T-helper 2 cell treated with Interferon-gamma antibody and Interleukin-4, amounts not matched to agents 5 μg/mL and 100 μg/mL, for 36 hours (primary cell): ENCODE measurements around the gene NCOR1.

ENCODE experiments used
- DNase-seq: peaks from one replicate; pipeline ENCODE4 v3.0.0; 2021; ENCODE audit warnings: low spot score
- H3K27ac Mint-ChIP-seq: one replicate; pipeline ENCODE4 v1.8.0; 2021; ENCODE audit warnings: mild to moderate bottlenecking, mixed read lengths
- H3K27me3 Mint-ChIP-seq: one replicate; pipeline ENCODE4 v1.8.0; 2021; ENCODE audit warnings: low read depth, mixed read lengths
- H3K36me3 Mint-ChIP-seq: one replicate; pipeline ENCODE4 v1.8.0; 2021; ENCODE audit warnings: low read depth, mixed read lengths
- H3K4me1 Mint-ChIP-seq: one replicate; pipeline ENCODE4 v1.8.0; 2021; ENCODE audit warnings: low read depth, mixed read lengths
- H3K4me3 Mint-ChIP-seq: one replicate; pipeline ENCODE4 v1.8.0; 2022; ENCODE audit warnings: mild to moderate bottlenecking, moderate library complexity, mixed read lengths
- H3K9me3 Mint-ChIP-seq: one replicate; pipeline ENCODE4 v1.8.0; 2021; ENCODE audit warnings: mixed read lengths

NCOR1 gene

GRCh38 chr17:16037636-16038035 lies 177.7 kb downstream of the NCOR1 start:
- Mint-ChIP-seq H3K4me3 (no peak overlapping the region), H3K27ac (peak overlapping the region; percentile 78), H3K9me3 (no peaks in the 10 kb centered on the region), H3K36me3 (peaks cover 68% of the 10 kb centered on the region), H3K4me1 (peaks cover 25% of the 10 kb centered on the region), H3K27me3 (no peaks in the 10 kb centered on the region)
- DNase-seq: no peak

- peaks cover 25% of the 10 kb centered on the region for H3K4me1 Mint-ChIP-seq
These were observed 179.1 kb downstream of the NCOR1 start for GRCh38 chr17:16036261-16036660.

GRCh38 chr17:16033729-16034349 lies 181.5 kb downstream of the NCOR1 start:
- H3K36me3 Mint-ChIP-seq: peaks cover 79% of the 10 kb centered on the region
- H3K27me3 Mint-ChIP-seq: no peaks in the 10 kb centered on the region
- no peak overlapping the region for H3K4me3 Mint-ChIP-seq
- H3K9me3 Mint-ChIP-seq: no peaks in the 10 kb centered on the region
- H3K4me1 Mint-ChIP-seq: peaks cover 25% of the 10 kb centered on the region
- no peak for DNase-seq
- peak overlapping the region; percentile 42 for H3K27ac Mint-ChIP-seq

More at GRCh38 chr17:16036261-16036660, 179.1 kb downstream of the NCOR1 start:
- Mint-ChIP-seq H3K4me3 (no peak overlapping the region), H3K9me3 (no peaks in the 10 kb centered on the region), H3K27me3 (no peaks in the 10 kb centered on the region), H3K36me3 (peaks cover 75% of the 10 kb centered on the region), H3K27ac (no peak overlapping the region)
- no peak for DNase-seq

DNA sequence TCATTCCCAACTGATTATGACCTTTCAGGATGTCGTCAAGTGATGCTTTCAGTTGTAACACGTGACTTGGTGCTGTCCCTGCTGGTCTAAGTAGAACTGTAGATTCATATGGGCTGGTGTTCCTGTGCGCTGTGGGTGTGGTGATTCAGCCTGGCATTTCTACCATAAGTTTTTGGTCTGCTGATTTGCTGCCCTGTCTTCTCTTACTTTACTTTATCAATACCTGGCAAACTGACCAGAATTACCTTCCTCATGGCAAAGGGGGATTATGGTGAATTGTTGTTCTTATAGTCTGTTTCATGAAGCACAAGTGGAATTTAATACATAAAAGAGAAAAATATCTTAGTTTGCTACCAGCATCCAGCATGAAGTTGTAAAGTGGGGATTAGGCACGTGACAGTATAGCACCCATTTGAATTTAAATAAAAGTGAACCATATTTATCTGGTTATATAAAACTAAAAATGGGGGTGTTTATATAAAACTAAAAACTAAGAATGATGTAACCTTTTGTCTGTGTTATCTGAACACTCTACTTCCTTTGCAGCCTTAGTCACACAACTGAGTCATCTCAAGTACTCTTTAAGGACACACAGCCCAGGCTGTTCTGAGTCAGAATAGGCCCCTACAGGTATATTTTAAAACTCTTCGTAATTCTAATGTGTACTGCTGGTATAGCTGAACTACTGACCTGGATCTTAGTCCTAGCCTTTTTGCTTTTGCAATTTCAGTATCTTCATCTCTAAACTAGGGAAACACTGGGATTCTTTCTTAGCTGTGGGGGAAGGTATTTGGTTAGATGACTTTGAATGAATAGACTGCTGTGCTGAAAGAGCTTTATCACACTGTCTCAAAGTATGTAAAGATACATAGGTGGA lies 187.4 kb downstream of the NCOR1 start:
- H3K36me3 Mint-ChIP-seq: peaks cover 76% of the 10 kb centered on the region
- peak; percentile 68 for DNase-seq
- H3K27ac Mint-ChIP-seq: peak overlapping the region; percentile 79
- no peaks in the 10 kb centered on the region for H3K27me3 Mint-ChIP-seq
- peaks cover 20% of the 10 kb centered on the region for H3K4me1 Mint-ChIP-seq
- peak overlapping the region; percentile 55 for H3K4me3 Mint-ChIP-seq
- H3K9me3 Mint-ChIP-seq: no peaks in the 10 kb centered on the region

GRCh38 chr17:16026895-16027294 lies 188.4 kb downstream of the NCOR1 start:
- peaks cover 73% of the 10 kb centered on the region for H3K36me3 Mint-ChIP-seq
- no peaks in the 10 kb centered on the region for H3K9me3 Mint-ChIP-seq
- DNase-seq: no peak
- peak overlapping the region; percentile 79 for H3K27ac Mint-ChIP-seq
- no peak overlapping the region for H3K4me3 Mint-ChIP-seq
- H3K4me1 Mint-ChIP-seq: peaks cover 21% of the 10 kb centered on the region
- H3K27me3 Mint-ChIP-seq: no peaks in the 10 kb centered on the region

DNA sequence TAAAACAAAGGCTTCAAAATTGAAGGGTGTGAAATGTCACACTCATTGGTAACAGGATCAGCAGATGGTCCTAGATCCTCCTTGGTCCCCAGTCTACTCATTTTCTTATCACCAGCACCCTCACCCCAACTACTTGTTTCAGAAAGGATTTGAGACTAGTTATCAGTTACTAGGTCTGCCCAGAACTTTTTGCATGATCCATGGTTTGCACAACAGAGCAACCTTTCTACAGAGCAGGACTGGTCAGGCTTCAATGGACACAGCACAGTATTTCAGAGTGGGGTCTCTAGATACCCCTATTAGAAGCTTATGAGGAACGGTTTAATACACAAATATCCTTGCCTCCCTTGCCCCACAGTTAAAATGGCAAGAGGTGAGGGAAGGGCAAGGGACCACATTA lies 190.1 kb downstream of the NCOR1 start:
- H3K27me3 Mint-ChIP-seq: no peaks in the 10 kb centered on the region
- no peak overlapping the region for H3K4me3 Mint-ChIP-seq
- no peak overlapping the region for H3K27ac Mint-ChIP-seq
- no peak for DNase-seq
- no peaks in the 10 kb centered on the region for H3K9me3 Mint-ChIP-seq
- peaks cover 23% of the 10 kb centered on the region for H3K4me1 Mint-ChIP-seq
- H3K36me3 Mint-ChIP-seq: peaks cover 75% of the 10 kb centered on the region

- Mint-ChIP-seq H3K27ac (no peak overlapping the region), H3K4me3 (no peak overlapping the region), H3K36me3 (peaks cover 67% of the 10 kb centered on the region), H3K9me3 (no peaks in the 10 kb centered on the region), H3K4me1 (peaks cover 25% of the 10 kb centered on the region), H3K27me3 (no peaks in the 10 kb centered on the region)
- DNase-seq: no peak
These were observed 191.5 kb downstream of the NCOR1 start for GRCh38 chr17:16023881-16024280.

GRCh38 chr17:16019347-16019746 lies 196.0 kb downstream of the NCOR1 start:
- no peak for DNase-seq
- peaks cover 50% of the 10 kb centered on the region for H3K36me3 Mint-ChIP-seq
- peaks cover 6% of the 10 kb centered on the region for H3K4me1 Mint-ChIP-seq
- no peaks in the 10 kb centered on the region for H3K27me3 Mint-ChIP-seq
- H3K4me3 Mint-ChIP-seq: no peak overlapping the region
- H3K27ac Mint-ChIP-seq: no peak overlapping the region
- no peaks in the 10 kb centered on the region for H3K9me3 Mint-ChIP-seq

GRCh38 chr17:16013943-16014407 lies 201.4 kb downstream of the NCOR1 start:
- no peak for DNase-seq
- Mint-ChIP-seq H3K4me3 (no peak overlapping the region), H3K9me3 (no peaks in the 10 kb centered on the region), H3K4me1 (peaks cover 8% of the 10 kb centered on the region), H3K27ac (no peak overlapping the region), H3K27me3 (no peaks in the 10 kb centered on the region), H3K36me3 (peaks cover 55% of the 10 kb centered on the region)

DNA sequence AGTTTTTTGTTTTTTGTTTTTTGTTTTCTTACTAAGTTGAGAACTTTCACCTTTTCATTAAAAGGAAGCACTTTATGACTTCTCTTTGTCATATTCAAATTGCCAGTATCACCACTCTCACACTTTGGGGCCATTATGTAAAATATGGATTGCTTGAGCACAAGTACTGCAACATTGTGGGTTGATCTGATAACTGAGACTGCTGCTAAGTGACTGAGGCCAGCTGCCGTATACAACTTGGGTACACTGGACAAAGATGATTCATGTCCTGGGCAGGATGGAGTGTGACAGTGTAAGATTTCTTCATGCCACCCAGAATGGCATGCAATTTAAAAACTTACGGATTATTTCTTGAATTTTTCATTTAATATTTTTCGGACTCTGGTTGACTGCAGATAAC lies 207.9 kb downstream of the NCOR1 start:
- no peak overlapping the region for H3K4me3 Mint-ChIP-seq
- no peak overlapping the region for H3K27ac Mint-ChIP-seq
- DNase-seq: peak; percentile 39
- peaks cover 22% of the 10 kb centered on the region for H3K4me1 Mint-ChIP-seq
- no peaks in the 10 kb centered on the region for H3K27me3 Mint-ChIP-seq
- H3K9me3 Mint-ChIP-seq: no peaks in the 10 kb centered on the region
- H3K36me3 Mint-ChIP-seq: peaks cover 81% of the 10 kb centered on the region

- peaks cover 84% of the 10 kb centered on the region for H3K36me3 Mint-ChIP-seq
- H3K4me1 Mint-ChIP-seq: peaks cover 28% of the 10 kb centered on the region
- DNase-seq: no peak
- no peak overlapping the region for H3K27ac Mint-ChIP-seq
- H3K27me3 Mint-ChIP-seq: no peaks in the 10 kb centered on the region
- no peak overlapping the region for H3K4me3 Mint-ChIP-seq
- H3K9me3 Mint-ChIP-seq: no peaks in the 10 kb centered on the region
These were observed 209.7 kb downstream of the NCOR1 start for GRCh38 chr17:16005636-16006035.

DNA sequence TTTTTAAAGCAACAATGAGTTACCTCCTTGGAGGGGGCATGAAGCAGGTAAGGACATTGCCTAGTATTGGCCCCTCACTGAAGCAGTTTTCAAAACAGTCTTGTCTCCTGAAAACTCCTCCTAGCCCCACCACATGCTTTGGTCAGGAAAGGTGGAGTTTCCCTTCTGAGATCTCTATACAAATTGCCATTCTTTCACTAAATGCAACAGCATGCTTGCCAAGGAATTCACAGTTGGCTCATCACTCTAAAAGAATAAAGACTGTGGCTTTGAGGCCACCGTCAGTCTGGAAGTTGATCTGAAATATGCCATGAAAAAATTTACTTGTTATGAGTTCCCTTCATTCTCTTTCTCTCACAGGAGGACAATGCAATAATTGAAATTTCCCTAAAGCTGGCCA lies 211.5 kb downstream of the NCOR1 start:
- Mint-ChIP-seq H3K27me3 (no peaks in the 10 kb centered on the region), H3K27ac (no peak overlapping the region), H3K9me3 (no peaks in the 10 kb centered on the region), H3K4me3 (no peak overlapping the region), H3K4me1 (peaks cover 32% of the 10 kb centered on the region), H3K36me3 (peaks cover 79% of the 10 kb centered on the region)
- DNase-seq: no peak

- Mint-ChIP-seq H3K36me3 (peaks cover 68% of the 10 kb centered on the region), H3K27me3 (no peaks in the 10 kb centered on the region), H3K4me3 (no peak overlapping the region), H3K4me1 (peaks cover 26% of the 10 kb centered on the region), H3K9me3 (no peaks in the 10 kb centered on the region), H3K27ac (no peak overlapping the region)
- DNase-seq: no peak
These were observed 212.6 kb downstream of the NCOR1 start for GRCh38 chr17:16002708-16003260.

GRCh38 chr17:16001226-16001897 lies 214.0 kb downstream of the NCOR1 start:
- Mint-ChIP-seq H3K27ac (peak overlapping the region; percentile 94), H3K36me3 (peaks cover 56% of the 10 kb centered on the region), H3K27me3 (no peaks in the 10 kb centered on the region), H3K4me1 (peaks cover 21% of the 10 kb centered on the region), H3K9me3 (no peaks in the 10 kb centered on the region), H3K4me3 (peak overlapping the region; percentile 92)
- no peak for DNase-seq
